Omental fat pad (tissue), 4 donors: Measurements from ENCODE around the gene FYB1. TPM values are rescaled to one million over a fixed set of nuclear protein-coding genes. Genes with fewer than 3 reads are reported as not detected.

Experiments used
- ATAC-seq: fragments of 150-250 bp; one replicate; pipeline ENCODE4 v1.9.1; 2016; ENCODE audit warnings: mild to moderate bottlenecking, moderate library complexity; ENCODE audit not compliant: low FRiP score
- DNase-seq: peaks from one replicate; pipeline ENCODE4 v3.0.0-alpha.2; 2019; ENCODE audit warnings: low spot score
- total RNA-seq, 4 donors: library from RNA; depleted of rRNA; stranded (reverse); fragments of >200 nt; gene quantifications; one replicate each; pipeline ENCODE4 v1.1.0, GENCODE V29; 2016
- TF ChIP-seq, protein P1 (sequence below), 3 donors: fragments of 450-650 bp; IDR thresholded peaks; one replicate each; pipeline ENCODE4 v1.5.1; 2016 to 2017; ENCODE audit warnings: antibody characterized with exemption in 3 of 3, mild to moderate bottlenecking in 3 of 3, moderate library complexity in 2 of 3

The FYB1 gene
- total RNA-seq, 4 donors from 2014 or later: 13.2 to 46.2 (median 22.6) TPM

DNA sequence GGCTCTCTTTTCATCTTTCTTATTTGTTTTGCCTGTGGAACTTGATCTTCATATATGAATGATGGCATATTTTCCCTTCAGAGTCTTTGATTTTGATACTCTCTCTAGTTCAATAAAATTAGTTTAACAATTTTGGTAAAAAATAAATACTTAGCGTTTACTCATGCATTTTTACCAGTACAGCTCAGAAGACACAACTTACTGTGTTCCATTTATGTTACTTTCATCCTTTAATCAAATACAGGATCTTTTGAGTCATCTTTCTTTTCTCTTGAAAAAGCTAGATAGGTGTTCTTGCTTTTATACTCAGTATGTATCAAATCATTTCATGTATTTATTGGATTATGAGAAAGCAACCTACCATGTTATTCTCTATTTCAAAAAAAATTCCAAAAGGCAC, 98.0 kb downstream of the FYB1 start:
- TF ChIP-seq, protein P1, sequence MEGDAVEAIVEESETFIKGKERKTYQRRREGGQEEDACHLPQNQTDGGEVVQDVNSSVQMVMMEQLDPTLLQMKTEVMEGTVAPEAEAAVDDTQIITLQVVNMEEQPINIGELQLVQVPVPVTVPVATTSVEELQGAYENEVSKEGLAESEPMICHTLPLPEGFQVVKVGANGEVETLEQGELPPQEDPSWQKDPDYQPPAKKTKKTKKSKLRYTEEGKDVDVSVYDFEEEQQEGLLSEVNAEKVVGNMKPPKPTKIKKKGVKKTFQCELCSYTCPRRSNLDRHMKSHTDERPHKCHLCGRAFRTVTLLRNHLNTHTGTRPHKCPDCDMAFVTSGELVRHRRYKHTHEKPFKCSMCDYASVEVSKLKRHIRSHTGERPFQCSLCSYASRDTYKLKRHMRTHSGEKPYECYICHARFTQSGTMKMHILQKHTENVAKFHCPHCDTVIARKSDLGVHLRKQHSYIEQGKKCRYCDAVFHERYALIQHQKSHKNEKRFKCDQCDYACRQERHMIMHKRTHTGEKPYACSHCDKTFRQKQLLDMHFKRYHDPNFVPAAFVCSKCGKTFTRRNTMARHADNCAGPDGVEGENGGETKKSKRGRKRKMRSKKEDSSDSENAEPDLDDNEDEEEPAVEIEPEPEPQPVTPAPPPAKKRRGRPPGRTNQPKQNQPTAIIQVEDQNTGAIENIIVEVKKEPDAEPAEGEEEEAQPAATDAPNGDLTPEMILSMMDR (IDR thresholded peaks at IDR 0.05): no peak
- no peak for ATAC-seq
- DNase-seq: no peak

DNA sequence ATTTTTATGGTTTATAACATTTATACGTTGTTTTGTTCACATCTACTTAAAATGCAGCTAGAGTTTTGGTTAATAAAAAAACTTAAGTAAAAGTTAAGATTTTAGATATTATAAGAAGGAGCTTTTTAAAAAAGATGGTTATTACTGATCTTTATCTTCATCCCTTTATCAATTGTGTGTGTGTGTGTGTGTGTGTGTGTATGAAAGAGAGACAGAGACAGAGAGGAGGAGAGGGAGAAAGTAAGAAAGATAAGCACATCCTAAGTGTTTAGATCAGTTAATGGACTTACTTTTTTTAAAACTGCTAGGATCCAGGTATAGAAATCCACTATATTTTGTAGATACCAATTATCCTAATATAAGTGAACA, 99.3 kb downstream of the FYB1 start:
- no peak for DNase-seq
- TF ChIP-seq, protein P1 (IDR thresholded peaks at IDR 0.05): no peak
- no peak for ATAC-seq

DNA sequence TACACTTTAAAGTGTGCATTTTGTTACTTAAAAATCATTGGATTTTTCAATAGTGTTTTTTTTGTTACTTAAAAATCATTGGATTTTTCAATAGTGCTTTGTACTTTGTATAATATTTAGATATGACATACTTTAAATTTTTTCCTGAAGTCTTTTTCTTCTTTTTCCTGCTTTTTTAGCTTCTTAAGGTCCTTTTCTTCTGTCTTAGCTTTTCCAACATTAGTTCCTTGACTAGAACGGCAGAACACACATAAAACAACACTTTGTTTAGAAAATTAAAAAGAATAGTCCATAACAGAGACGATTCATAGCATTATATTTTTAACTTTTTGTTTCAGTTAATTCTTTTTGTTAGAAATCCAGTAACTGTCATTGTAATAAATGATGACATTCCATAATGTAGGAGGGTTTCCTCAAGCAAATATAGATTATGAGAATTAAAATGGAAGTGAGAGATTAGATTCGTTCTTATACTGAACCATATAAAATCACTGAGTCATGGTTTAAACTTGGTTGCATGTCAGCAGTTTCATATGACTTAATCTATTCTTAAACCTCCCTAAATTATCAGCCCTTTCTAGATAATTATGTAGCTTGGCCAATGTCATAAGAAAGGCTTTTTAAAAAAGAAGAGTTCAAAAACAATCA, 99.8 kb downstream of the FYB1 start:
- TF ChIP-seq, protein P1 (IDR thresholded peaks at IDR 0.05): no peak
- ATAC-seq (no peak), DNase-seq (no peak)

DNA sequence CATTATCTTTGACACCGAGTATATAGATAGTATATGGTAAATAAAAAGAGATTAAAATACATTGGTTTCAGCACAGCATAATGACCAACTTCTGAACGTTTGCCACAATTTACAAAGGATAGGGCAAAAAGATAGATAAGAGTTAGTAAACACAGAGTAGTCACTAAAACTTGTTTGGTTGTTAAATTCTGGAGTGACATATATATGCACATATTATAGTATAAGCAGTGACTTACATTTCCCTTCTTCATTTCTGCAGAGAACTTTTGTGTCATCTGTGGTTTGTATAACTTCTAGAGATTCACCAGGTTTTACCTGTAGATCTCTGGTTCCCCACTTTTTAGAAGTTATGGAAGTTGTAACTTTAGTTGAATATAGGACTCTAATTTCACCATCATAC, 100.7 kb downstream of the FYB1 start:
- no peak for ATAC-seq
- no peak for DNase-seq
- TF ChIP-seq, protein P1 (IDR thresholded peaks at IDR 0.05): no peak

DNA sequence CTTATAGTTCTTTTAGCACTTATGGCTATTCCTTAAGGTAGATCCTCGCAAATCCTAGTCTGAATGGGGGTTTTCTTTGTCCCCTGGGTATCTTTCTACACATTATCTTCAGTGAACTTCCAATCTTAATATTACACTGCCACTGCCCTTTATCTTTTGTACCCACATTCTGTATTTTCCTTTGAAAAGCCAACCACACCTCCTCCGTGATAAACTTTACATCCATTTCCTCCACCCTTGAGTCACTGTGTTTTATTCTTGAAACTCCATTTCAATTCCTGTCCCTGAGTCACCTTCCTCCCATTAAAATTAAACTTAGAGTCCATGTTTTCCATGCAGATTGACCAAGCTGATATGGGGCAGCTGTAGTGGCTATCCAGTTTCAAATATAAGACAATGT, 102.0 kb downstream of the FYB1 start:
- TF ChIP-seq, protein P1 (IDR thresholded peaks at IDR 0.05): no peak
- ATAC-seq (no peak), DNase-seq (no peak)

DNA sequence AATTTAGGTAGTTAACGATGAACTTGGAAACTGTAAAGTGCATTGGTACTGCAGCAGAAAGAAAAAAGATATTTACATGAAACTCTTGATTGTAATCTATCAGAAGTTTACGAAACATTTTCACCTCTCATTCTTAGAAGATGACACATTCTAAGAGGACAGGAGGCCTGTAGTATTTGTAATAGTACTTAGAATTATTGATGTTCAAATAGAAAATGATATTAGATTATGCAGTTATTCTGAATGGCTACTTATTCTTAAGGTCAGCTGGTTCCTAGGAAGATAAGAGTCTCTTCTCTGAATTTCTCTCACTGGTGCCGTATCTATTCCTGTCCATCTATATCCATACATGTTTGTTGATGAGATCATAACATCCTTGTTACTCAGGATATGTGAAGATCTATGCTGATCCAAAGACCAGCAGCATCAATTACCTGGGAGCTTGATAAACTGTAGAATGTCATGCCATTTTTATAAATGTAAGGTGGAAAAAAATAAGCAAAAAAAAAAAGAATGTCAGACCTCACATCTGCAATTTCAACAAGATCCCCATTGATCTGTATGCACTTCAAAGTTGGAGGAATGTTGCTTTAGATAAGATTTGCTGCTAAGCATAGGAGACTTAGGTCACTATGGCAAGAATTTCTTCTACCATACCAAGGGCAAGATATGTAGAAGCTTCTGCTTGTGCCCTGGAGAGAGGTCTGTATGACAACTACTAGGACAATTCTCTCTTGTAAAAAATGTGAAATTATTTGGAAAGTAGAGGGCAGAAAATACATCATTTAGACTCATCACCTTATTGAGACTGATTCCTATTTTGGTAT, 102.8 kb downstream of the FYB1 start:
- DNase-seq (no peak), ATAC-seq (no peak)
- TF ChIP-seq, protein P1 (IDR thresholded peaks at IDR 0.05): no peak
